ENCODE measurements around the gene PPME1. TPM values are rescaled to one million over a fixed set of nuclear protein-coding genes. Genes with fewer than 3 reads are reported as not detected.

The PPME1 gene
- total RNA-seq, 2 donors from 2014 or later, result 44.1 to 61.5 TPM

DNA sequence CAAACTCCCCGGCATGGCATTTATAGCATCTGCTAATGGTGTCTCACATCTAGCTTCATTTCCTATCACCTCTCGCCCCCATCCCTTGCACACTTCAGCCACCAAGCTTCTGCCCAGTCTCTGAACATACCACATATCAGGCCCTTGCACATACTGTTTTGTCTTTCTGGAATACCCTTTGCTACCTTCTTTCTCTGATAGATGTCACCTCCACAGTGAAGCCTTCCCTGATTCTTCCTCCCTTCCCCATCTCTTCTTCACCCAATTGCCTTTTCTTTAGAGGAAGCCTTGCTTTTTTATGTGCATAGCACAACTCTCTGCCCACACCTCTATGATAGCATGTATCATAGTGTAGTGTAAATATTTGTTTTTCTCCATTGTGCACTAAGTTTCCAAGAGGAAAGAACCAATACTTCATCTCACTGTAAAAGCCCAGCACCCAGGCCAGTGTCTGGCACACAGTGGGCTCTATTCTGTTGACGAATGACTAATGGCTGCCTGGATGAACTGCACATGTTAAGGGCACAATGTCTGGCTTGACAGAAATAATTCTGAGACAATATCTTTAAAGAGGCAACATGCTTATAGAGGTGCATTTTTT lies 112.6 kb downstream of the PPME1 start:
- H3K4me1 ChIP-seq, result no peaks in the 10 kb centered on the region
- no peak overlapping the region for H3K9ac ChIP-seq (ENCODE audit: low read depth in 2 of 2, low read length in 2 of 2)
- H3K27me3 ChIP-seq, result no peaks in the 10 kb centered on the region
- intact Hi-C loops (cut with DNase I), result no loop called here
- DNase-seq, result no peak
- H3K4me3 ChIP-seq, result no peak overlapping the region
- H3K9me3 ChIP-seq, result no peaks in the 10 kb centered on the region
- TF ChIP-seq, protein P1, sequence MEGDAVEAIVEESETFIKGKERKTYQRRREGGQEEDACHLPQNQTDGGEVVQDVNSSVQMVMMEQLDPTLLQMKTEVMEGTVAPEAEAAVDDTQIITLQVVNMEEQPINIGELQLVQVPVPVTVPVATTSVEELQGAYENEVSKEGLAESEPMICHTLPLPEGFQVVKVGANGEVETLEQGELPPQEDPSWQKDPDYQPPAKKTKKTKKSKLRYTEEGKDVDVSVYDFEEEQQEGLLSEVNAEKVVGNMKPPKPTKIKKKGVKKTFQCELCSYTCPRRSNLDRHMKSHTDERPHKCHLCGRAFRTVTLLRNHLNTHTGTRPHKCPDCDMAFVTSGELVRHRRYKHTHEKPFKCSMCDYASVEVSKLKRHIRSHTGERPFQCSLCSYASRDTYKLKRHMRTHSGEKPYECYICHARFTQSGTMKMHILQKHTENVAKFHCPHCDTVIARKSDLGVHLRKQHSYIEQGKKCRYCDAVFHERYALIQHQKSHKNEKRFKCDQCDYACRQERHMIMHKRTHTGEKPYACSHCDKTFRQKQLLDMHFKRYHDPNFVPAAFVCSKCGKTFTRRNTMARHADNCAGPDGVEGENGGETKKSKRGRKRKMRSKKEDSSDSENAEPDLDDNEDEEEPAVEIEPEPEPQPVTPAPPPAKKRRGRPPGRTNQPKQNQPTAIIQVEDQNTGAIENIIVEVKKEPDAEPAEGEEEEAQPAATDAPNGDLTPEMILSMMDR (IDR thresholded peaks at IDR 0.05), result no peak
- H3K36me3 ChIP-seq, result no peaks in the 10 kb centered on the region
- no peak overlapping the region for H3K27ac ChIP-seq

DNA sequence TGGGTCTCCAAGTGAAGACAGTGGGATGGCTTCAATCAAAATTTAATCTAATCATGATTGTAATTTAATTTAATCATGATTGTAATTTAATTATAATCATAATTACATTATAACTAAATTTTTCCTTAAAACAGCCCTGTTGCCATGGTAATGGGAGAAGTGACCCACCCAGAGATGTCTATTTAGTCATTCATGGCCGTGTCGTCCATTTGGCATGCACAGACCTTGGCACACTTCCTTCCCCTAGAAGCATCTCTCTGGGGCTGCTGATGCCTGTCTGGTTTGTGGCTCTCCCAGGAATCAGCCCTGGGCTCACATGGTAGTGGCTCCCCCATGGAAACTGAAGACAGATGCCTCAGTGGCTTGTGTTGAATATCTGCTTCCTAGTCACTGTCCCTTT lies 113.4 kb downstream of the PPME1 start:
- no peaks in the 10 kb centered on the region for H3K4me1 ChIP-seq
- H3K9me3 ChIP-seq, result no peaks in the 10 kb centered on the region
- no peak overlapping the region for H3K27ac ChIP-seq
- TF ChIP-seq, protein P1 (IDR thresholded peaks at IDR 0.05), result no peak
- intact Hi-C loops (cut with DNase I), result no loop called here
- DNase-seq, result no peak
- no peak overlapping the region for H3K4me3 ChIP-seq
- no peaks in the 10 kb centered on the region for H3K27me3 ChIP-seq
- H3K9ac ChIP-seq (ENCODE audit: low read depth in 2 of 2, low read length in 2 of 2), result no peak overlapping the region
- no peaks in the 10 kb centered on the region for H3K36me3 ChIP-seq

DNA sequence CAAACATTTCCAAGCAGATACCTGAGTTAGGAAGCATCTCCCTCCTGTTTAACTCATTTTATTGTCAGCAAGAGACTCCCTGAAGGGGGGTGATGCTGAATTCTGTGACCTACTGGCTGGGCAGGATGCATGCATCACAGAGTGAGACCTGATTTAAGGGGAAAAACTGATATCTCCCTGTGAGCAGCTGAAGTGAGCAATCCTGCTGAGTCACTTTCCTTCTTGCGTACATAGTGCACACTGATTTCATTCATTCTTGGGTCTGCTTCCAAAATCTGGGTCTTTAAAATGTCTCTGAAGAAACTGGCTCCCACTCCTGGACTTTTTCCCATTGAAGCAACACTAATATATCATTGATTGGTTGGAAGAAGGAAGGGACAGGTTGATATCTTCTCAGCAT lies 117.1 kb downstream of the PPME1 start:
- DNase-seq, result no peak
- no peak overlapping the region for H3K4me3 ChIP-seq
- no peaks in the 10 kb centered on the region for H3K9me3 ChIP-seq
- intact Hi-C loops (cut with DNase I), result no loop called here
- no peak overlapping the region for H3K9ac ChIP-seq (ENCODE audit: low read depth in 2 of 2, low read length in 2 of 2)
- no peaks in the 10 kb centered on the region for H3K36me3 ChIP-seq
- no peaks in the 10 kb centered on the region for H3K27me3 ChIP-seq
- TF ChIP-seq, protein P1 (IDR thresholded peaks at IDR 0.05), result no peak
- no peak overlapping the region for H3K27ac ChIP-seq
- no peaks in the 10 kb centered on the region for H3K4me1 ChIP-seq

DNA sequence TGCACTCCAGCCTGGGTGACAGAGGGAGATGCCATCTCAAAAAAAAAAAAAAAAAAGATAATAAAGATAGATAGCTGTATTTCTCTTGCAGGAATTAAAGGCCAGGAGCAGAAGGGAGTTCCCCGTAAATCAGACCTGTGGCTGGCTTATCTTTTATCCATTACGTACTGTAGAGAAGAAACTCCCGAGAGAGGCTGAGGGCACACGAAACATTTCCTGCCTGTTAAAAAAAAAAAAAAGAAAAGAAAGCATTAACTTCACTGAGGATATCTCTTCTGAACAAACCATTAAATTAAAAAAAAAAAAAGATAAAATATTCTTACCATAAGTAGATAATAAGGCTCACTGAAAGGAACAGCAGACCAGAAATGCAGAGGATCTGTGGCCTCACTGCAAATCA lies 117.8 kb downstream of the PPME1 start:
- no peak overlapping the region for H3K9ac ChIP-seq (ENCODE audit: low read depth in 2 of 2, low read length in 2 of 2)
- H3K27me3 ChIP-seq, result no peaks in the 10 kb centered on the region
- DNase-seq, result no peak
- intact Hi-C loops (cut with DNase I), result no loop called here
- no peaks in the 10 kb centered on the region for H3K4me1 ChIP-seq
- H3K27ac ChIP-seq, result no peak overlapping the region
- TF ChIP-seq, protein P1 (IDR thresholded peaks at IDR 0.05), result no peak
- H3K4me3 ChIP-seq, result no peak overlapping the region
- no peaks in the 10 kb centered on the region for H3K9me3 ChIP-seq
- no peaks in the 10 kb centered on the region for H3K36me3 ChIP-seq

DNA sequence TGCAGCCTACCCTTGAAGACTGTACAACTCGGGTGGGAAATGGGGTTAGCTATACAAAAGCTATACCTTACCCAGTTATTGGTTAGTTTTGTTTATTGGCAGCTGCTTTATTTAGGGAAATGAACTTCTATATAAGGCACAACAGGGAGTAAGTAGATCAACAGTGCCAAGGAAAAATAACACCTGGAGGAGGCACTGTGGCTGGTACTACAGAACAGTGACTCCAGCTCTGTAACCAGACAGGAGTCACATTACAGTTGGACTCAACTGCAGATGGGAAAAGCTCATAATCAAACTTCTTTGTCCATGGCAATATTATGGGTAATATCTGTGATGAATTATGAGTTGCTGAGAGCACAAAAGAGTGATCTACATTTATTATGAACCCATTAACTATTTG lies 126.4 kb downstream of the PPME1 start:
- Histone ChIP-seq H3K27me3 (no peaks in the 10 kb centered on the region), H3K27ac (no peak overlapping the region), H3K4me3 (no peak overlapping the region), H3K36me3 (no peaks in the 10 kb centered on the region), H3K9me3 (no peaks in the 10 kb centered on the region), H3K4me1 (no peaks in the 10 kb centered on the region), H3K9ac (ENCODE audit: low read depth in 2 of 2, low read length in 2 of 2) (no peak overlapping the region)
- TF ChIP-seq, protein P1 (IDR thresholded peaks at IDR 0.05), result no peak
- DNase-seq, result no peak
- intact Hi-C loops (cut with DNase I), result no loop called here
